Effector CD8-positive, alpha-beta T cell (primary cell): ENCODE data around the gene CDYL2.

Experiments
- DNase-seq: peaks from one replicate; lab custom pipeline; 2025; lab: John Stamatoyannopoulos, UW

The CDYL2 gene

DNA sequence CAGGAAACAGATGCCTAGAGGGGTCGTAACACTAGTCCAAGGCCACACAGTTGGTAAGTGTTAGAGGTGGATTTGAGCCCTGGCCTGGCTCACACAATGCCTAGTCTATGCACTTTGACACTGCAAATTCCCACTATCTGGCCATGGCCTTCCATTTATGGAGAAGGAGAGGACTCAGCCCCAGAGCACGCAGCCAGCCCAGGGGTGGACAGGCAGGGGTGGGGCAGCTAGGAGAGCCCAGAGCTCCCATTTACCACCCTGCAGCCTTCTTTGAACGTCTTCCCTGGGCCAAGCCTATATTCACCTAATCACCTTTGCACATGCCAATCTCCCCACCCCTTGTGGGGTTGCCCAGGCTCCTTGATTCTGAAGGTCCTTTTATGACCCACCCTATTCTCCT is 182.4 kb downstream of the CDYL2 start:
- DNase-seq, result no peak

GRCh38 chr16:80620736-80621605 is 183.4 kb downstream of the CDYL2 start:
- no peak for DNase-seq

DNA sequence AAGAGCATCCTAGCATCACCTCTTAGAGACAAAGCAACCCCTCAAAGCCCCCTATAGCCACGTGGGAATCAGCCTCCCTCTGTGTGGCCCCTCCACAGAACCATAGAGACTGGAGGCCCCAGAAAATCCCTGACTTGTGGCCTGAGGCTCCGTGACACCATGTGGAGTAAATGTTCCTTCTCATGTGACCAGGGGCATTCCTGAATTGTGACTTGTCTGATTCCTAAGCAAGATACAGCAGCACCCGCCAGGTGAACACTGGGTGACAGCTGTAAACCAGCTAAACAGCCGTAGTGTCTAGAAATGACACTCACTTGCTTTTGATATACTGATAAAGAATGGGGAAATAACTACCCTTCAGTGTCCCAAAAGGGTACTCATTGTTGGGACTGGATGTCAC is 184.6 kb downstream of the CDYL2 start:
- DNase-seq, result no peak

DNA sequence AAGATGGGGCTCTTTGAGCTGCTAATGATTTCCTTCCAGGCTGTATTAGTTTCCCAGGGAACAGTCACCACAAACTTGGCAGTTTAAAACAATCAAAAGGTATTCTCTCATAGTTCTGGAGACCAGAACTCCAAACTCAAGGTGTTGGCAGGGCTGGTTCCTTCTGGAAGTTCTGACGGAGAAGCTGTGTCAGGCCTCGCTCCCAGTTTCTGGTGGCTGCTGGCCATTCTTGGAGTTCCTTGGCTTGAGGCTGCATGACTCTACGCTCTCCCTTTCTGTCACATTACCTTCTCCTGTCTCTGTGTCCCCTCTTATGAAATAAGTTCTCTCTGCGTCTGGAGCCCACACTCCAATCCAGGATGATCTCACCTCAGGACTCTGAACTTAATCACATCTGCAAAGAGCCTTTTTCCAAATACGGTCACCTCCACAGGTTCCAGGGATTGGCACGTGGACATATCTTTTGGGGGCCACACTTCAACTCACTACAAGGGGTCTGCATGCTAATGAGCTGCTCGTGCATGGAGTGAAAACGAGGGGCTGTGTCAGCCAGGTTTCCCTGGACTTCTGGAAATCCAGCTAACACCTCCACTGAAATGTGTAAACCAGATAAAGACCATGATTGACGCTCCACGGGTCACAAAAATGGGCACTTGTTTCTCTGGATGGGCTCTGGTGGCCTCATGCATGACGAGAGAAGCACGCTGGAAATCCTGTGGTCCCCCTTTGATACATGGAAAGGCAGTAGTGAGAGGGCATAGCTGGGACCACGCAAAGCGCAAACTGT is 185.3 kb downstream of the CDYL2 start:
- no peak for DNase-seq

DNA sequence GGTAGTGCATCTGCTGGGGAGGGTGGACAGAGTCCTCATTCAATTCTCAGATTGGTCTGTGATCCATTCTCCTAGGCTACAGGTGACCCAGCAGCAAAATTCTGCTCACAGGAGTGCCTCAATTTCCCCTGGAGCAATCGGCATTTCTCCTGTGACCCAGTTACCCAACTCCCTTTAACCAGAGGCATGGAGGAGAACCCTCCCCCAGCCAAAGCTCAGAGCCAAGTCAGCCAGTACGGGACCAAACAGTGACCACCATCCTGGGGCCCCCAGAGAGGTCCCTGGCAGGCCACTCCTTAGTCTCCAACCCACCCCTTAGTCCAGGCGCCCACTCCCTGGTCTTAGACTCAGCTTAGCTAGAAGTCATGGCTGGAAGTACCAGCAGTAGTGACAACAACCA is 188.0 kb downstream of the CDYL2 start:
- no peak for DNase-seq

- no peak for DNase-seq
Observed at GRCh38 chr16:80615735-80616134, 188.7 kb downstream of the CDYL2 start.

- DNase-seq, result no peak
Observed at GRCh38 chr16:80614908-80615671, 189.3 kb downstream of the CDYL2 start.

DNA sequence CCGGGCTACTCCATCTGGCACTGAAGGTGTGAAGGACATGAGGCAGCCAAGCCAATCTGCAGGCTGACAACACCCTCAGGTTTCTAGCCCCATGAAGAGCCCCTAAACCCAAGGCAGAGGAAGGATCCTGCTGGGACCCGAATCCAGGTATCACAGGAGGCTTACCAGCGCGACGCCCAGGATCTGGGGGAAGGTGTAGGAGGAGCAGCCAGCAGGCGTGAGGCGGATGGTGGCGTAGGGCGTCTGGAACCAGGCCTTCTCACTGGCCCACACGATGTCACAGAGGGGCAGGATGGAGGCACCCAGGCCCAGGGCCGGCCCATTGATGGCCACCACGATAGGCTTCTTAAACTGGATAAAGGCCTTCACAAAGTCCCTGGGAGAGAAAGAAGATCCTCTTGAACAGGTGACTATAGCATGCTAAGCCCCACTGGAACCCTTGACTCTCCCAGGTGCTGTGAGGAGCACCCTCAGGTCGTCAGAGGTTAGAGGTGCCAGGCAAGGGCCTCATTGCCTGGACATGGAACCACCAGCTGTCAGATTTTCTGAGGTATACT is 191.9 kb downstream of the CDYL2 start:
- DNase-seq, result no peak

GRCh38 chr16:80611930-80612327 is 192.5 kb downstream of the CDYL2 start:
- DNase-seq, result no peak

DNA sequence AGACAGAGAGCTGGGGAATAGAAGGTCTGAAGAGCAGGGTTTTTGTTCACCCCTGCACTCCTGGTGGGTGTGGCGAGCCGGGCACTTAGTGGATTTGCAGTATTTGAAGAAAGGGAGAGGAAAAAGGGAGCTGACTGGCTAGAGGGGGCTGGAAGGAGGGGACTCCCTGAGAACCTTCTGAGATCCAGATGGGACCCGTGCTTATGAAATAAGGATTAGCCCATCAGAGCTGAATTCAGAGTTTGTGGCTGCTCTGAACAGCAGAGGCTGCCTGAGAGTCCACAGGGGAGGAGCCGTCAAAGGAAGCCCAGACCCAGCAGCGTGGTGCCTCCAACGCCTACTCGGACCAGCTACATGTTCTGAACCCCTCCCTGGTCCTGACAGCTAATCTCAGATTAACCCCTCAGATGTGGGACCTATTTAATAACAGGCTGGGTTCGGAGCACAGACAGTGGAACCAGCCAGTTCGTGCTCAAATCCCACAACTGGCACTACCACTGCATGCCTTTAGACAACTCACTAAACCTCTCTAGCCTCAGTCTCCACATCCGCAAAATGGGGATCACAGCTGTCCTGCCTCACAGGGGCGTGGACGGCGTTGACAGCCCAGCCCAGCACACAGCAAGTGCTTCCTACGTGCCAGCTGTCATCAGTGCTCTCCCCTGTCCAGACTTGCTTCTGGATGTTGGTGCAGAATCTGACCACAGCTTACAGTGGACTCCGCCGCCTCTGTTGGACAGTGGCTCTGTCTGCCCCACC is 193.0 kb downstream of the CDYL2 start:
- DNase-seq, result no peak

DNA sequence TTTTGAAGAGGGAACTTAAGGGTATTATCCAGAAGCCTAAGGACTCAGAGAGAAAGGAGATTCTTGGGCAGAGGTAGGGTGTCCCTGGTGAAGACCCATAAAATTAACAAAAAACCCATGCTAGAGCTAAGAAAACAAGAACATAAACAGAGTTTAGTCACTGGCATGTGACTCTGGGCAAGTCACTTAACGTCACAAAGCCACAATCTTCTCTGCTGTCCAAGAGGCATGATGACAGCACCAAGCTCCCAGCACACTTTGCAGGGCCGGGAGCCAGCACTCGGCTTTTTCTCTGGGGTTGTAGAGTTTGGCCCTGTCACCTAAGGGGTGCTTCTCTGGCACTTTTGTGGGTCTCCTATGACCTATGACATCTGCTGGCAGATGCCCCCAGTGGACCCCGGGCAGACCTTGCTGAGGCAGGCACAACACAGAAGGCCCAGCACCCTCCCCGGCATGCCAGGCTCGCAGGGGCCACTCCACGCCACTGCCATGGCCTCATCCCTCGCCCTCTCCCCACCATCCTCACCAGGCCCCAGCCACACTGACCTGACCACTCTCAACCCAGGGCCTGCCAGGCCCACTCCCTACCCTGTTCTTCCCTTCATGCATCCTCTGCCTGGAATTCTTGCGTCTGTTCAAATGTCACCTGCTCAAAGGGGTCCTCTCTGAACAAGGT is 193.8 kb downstream of the CDYL2 start:
- DNase-seq, result no peak

DNA sequence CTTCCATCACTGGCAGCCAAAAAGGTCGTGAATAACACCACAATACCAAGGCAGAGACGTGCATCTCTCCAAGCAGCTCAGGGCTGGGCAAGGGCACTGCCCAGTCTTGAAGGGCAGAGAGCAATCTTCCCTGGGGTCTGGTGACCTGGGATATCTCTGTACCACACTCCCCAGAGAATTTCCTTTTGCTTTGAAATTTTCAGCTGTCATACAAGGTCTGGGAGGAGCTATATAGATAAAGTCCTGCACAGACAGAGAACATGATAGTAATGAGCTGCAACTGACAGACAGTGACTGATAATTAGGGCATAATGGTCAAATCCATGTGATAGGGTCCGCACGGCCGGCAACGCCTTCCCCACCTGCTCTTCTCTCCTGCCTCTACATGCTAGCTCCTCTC is 195.5 kb downstream of the CDYL2 start:
- no peak for DNase-seq

DNA sequence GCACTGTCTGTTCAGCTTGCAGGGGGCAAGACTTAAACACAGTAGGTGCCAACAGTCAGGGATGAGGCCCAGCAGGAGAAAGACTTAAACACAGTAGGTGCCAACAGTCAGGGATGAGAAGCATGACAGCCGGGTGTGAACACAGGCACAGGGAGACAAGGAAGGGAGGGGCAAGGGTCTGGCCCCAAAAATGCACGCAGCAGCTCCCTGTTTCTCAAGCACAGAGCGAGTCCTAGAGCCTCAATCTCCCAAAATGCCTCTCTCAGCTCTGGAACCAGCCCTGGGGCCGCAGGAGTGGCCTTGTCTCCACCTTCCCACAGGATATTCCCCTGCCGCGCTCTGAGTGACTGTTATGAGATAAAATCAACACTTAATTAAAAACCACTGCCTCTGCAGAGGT is 197.2 kb downstream of the CDYL2 start:
- DNase-seq, result no peak

DNA sequence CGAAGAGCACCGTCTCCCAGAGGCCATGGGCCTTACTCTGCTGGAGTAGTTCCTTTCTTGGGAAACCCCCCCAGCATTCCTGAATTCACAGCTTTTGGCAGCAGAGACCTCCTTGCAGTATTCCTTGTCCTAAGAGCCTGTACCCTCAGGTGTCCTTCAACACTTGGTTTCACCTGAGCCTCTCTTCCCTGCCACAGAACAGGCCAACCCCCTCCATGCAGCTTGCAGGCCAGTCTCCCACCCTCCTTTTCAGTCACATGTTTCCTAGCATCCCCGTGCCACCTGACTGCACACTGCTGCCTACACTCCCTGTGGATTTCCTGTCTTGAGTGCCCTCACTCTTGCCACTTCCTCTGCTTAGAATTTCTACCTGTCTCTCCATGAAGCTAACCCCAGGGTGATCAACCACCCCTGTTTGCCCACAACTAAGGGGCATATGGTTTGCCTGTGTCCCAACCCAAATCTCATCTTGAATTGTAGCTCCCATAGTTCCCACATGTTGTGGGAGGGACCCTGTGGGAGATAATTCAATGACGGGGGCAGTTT is 198.1 kb downstream of the CDYL2 start:
- no peak for DNase-seq

- DNase-seq, result no peak
Observed at GRCh38 chr16:80604600-80605355, 199.6 kb downstream of the CDYL2 start.

- no peak for DNase-seq
Observed at GRCh38 chr16:80602894-80603293, 201.5 kb downstream of the CDYL2 start.

DNA sequence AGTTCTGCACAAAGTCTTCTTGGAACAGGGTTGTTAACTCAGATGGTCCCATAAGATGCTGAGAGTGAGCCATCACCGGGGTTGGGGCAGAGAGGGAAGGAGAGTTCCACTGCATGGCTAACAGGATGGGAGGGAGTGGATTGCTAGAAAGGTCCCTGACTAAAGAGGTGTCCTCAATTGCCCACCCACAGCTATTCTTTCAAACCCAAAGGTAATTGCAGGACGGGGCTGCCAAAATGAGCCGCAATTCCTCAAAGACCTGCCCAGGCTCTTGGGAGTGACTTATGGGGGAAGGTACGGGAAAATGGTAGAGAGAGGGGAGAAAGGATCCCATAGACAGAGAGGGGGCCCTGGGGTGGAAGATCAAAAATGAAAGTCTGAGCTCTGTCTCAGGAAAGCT is 203.2 kb downstream of the CDYL2 start:
- DNase-seq, result no peak

- DNase-seq, result no peak
Observed at GRCh38 chr16:80599466-80599865, 204.9 kb downstream of the CDYL2 start.

- no peak for DNase-seq
Observed at GRCh38 chr16:80596507-80597207, 207.7 kb downstream of the CDYL2 start.
